Hepatic stellate cell (primary cell): ENCODE data around the gene PRIM2.
"Not testable (repeated sequence)": the region's sequence is repeated elsewhere in the genome, so short reads cannot be mapped to it uniquely, and the experiment has no call there.

Experiments used
- DNase-seq: peaks from one replicate; pipeline ENCODE4 v3.0.0; 2011; ENCODE audit warnings: low spot score

The PRIM2 gene

GRCh38 chr6:57368965-57369731 lies 51.7 kb downstream of the PRIM2 start:
- DNase-seq, result not testable (repeated sequence)

GRCh38 chr6:57371779-57372178 lies 54.3 kb downstream of the PRIM2 start:
- DNase-seq, result not testable (repeated sequence)

DNA sequence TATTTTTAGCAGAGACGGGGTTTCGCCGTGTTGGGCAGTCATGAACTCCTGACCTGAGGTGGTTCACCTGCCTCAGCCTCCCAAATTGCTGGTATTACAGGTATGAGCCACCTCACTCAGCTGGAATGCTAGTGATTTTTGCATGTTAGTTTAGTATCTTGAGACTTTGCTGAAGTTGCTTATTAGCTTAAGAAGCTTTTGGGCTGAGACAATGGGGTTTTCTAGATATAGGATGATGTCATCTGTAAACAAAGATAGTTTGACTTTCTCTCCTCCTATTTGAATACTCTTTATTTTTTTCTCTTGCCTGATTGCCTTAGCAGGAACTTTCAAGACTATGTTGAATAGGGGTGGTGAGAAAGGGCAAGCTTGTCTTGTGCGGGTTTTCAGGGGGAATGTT lies 57.3 kb downstream of the PRIM2 start:
- not testable (repeated sequence) for DNase-seq

- not testable (repeated sequence) for DNase-seq
Measured at GRCh38 chr6:57376083-57376482, 58.7 kb downstream of the PRIM2 start.

- DNase-seq, result not testable (repeated sequence)
Measured at GRCh38 chr6:57389038-57389592, 71.7 kb downstream of the PRIM2 start.

- not testable (repeated sequence) for DNase-seq
Measured at GRCh38 chr6:57390818-57391217, 73.4 kb downstream of the PRIM2 start.

DNA sequence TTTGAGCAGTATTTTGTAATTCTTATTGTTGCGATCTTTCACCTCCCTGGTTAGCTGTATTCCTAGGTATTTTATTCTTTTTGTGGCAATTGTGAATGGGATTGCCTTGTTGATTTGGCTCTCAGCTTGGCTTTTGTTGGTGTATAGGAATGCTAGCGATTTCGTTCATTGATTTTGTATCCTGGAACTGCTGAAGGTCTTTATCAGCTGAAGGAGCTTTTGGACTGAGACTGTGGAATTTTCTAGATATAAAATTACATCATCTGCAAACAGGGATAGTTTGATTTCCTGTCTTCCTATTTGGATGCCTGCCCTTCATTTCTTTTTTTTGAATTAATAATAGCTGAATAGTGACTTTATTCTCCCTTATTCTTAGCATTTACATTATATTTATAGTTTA lies 74.6 kb downstream of the PRIM2 start:
- not testable (repeated sequence) for DNase-seq

DNA sequence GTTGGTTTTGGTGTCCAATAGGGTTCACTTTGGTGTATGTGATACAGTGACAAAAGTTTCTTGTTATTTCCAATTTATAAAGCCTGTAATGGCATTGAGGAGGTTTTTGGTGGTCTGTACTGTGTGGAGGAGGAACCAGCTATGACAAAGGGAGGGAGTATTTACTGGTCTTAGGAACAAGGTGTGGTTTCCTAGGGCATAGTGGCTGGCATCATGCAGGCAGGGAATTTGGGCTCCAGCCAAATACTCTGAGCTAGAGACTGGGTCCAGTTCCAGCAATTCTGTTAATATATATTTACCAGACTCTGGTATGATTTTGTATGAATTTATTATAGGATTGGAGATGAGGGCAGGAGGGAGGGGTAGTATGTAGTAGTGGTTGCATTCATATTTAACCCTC lies 101.9 kb downstream of the PRIM2 start:
- not testable (repeated sequence) for DNase-seq

DNA sequence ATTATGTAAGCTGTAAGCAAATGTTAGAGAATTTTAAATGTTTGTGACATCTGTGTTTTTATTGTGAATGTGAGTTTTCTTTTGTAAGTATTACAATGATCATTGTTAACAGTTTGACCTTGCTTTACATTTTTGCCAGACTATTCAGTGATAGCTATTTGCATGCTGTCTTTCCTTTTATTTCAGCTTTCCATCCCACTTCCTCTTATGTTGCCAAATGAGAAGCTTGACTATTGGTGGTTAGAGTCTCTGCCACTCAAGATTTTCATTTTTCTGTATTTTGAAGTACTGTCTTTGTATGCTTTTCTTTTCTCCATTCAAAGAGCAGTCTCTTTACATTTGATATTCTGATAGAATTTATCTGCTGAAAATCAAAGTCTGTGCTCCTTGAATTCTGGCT lies 104.1 kb downstream of the PRIM2 start:
- no peak for DNase-seq

DNA sequence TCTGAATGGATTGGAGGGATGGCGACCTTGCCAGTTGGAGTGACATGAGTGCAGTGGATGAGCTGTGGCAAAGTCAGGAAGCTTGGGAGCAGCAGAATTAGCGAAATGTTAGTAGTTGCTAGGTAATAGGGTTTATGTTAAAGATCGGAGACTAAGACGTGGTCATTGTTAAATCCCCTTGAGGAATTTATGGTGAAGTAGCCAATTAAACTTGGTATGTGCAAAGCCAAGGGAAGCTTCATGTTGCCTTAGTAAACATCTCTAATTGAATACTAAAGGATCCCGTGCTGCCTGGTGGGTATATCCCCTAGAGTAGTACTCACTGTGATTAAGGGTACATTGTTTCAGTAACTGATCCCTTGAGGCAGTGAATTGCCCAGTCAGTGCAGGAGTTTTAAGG lies 106.0 kb downstream of the PRIM2 start:
- no peak for DNase-seq

DNA sequence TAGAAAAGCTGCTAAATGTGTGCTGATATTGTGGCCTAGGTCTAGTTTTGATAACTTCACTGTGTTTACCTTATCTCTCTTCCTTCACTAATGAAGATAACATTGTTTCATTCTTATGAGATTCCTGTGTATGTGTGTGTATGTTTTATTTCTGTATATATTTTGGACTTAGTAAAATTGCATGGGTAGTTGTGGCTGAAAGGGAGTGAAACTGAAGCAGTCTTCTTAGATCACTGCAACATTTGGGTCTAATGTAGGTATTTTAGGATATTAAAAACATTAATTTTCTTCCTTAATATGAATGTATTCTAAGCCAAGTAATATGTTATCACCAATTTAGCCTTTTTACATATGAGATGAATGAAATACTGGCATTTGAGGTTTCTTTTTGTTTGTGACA lies 114.3 kb downstream of the PRIM2 start:
- DNase-seq, result not testable (repeated sequence)

DNA sequence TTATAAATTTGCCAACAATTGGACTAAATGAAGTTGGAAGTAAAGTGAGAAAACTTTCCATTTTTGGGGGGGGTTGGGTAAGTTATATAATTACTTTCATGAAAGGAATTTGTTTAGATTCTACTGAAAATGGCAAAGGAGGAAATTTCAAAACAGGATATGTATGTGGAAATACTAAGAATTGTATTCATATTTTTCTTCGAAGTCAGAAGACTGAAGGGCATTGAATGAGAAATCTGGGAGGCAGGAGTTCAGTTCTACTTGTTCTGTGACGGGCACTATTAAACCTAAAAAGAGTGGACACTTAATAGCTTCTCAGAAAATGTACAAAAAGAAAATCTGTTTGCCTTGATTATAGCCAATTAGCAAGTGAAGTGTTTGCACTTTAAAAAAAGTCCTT lies 114.7 kb downstream of the PRIM2 start:
- peak; percentile 11 for DNase-seq

DNA sequence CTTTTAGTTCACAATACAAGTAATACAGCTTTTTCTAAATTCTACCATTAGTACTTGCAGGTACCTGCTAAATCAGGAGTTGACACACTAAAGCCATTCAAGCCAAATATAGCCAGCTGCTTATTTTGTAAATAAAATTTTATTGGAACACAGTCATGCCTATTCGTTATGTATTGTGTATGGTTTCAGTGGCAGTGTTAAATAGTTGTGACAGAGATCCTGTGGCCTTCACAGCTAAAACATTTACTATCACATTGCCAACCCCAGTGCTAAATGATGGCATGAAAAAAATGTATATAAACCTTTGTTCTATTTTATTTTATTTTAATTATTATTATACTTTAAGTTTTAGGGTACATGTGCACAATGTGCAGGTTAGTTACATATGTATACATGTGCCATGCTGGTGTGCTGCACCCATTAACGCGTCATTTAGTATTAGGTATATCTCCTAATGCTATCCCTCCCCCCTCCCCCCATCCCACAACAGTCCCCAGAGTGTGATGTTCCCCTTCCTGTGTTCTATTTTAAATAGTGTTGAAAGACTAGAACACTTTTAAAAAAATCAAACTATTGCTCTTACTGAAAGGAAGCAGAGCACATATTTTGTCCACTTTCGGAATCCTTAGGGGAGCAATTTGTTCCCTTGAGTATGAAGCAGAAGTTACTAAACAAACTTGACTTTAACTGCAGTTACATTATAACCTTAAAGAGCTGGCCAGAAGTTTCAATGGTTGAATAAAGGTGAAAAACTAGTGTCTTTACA lies 115.7 kb downstream of the PRIM2 start:
- no peak for DNase-seq

DNA sequence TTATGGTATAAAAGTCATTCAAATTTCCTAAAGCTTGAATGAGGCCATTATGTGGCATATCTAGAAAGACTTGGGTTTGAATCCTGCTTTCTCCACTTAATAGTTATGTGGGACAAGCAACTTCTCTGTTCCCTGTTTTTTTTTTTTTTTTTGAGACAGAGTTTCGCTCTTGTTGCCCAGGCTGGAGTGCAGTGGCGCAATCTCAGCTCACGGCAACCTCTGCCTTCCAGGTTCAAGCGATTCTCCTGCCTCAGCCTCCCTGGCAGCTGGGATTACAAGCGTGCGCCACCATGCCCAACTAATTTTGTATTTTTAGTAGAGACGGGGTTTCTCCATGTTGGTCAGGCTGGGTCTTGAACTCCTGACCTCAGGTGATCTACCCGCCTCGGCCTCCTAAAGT lies 116.4 kb downstream of the PRIM2 start:
- not testable (repeated sequence) for DNase-seq

GRCh38 chr6:57434944-57435343 lies 117.5 kb downstream of the PRIM2 start:
- no peak for DNase-seq

- DNase-seq, result no peak
Measured at GRCh38 chr6:57435475-57436160, 118.2 kb downstream of the PRIM2 start.

- DNase-seq, result not testable (repeated sequence)
Measured at GRCh38 chr6:57440735-57441134, 123.3 kb downstream of the PRIM2 start.

DNA sequence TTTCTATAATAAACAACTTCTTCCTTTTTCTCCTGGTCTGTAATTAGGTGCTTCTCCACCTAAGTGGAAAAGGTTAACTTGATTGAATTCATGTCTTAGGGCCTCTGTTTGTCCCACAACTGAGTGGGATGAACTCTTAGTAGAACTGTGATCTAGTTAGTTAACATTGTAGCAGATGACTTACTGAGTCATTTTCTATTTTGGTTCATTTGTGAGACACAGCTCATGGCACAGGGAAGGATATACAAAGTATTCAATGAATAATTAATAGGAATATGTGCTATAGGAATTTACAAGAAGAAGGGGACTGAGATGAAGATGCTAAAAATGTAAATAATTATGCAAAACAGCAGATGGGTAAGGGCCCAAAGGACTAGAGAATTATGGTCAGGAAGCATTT lies 124.7 kb downstream of the PRIM2 start:
- not testable (repeated sequence) for DNase-seq

- DNase-seq, result not testable (repeated sequence)
Measured at GRCh38 chr6:57443181-57443580, 125.8 kb downstream of the PRIM2 start.

DNA sequence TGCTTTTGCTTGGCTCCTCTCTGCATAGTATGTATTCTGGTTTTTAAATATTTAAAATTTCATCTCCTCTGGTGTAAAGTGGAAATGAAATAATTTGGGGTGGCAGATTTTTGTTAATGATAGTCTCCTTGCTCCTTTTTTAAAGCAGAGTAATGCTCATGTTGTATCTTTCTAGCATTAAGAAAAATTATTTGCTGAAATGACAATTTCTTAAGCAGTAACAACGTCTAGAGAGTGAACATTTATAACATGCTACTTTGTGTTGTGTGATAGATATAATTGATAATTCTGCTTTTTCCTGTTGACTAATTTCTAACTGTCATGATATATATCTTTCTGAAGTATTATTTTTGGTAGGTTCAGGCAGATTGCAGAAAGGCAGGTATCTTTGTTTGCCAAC lies 127.4 kb downstream of the PRIM2 start:
- DNase-seq, result not testable (repeated sequence)

DNA sequence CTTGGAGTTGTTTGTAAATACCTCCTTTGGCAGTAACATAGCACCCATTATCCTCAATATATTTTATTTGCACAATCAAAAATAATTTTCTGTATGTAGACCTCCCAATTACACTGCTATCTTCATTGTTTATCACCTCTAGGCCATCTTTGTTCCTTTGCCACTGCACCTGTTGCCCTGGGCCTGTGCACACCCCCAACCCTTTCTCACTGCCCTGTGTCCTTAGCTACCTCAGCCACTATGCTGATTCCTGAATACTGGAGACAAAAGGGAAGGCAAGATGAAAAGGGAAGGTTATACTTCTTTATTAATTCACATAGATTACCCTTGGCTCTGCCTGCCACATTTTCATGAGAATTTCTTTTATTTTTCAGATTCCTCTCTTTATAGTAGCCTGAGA lies 127.9 kb downstream of the PRIM2 start:
- DNase-seq, result not testable (repeated sequence)

DNA sequence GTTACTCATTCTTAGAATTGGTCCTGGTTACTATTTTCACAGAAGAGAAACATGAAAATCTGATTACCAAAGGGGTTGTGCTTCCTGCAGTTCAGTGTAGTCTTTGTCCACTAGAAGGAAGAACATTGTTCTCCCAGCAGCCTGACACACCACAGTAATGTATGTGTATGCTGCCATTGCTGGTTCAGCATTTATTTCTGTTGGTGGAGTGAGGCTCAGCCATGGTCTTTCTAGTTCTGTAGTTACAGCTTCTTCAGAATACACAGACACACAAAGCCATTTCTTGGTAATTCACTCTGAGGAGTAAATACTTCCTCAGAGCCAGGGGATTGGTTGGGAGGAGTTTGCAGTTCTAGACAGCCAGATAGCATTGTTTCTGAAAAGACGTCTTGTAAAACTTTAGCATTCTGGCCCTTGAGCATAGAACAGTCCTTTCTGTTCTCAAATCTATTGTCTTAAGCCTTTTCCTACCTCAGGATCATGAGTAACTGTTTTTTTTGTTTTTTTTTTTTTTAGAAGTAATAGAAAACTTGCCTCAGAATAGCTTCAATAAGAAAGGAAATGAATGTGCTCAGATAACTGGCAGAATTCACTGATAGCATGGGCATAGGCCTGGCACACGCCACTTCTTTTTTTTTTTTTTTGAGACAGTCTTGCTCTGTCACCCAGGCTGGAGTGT lies 128.5 kb downstream of the PRIM2 start:
- not testable (repeated sequence) for DNase-seq
